DND-41 (cell line): ENCODE results near the gene RAB4A.

Experiments
- EZH2 ChIP-seq: IDR thresholded peaks from 3 replicates; pipeline ENCODE4 v1.6.1; 2012; ENCODE audit warnings: borderline replicate concordance, low read depth, mild to moderate bottlenecking, moderate library complexity, low read length, inconsistent platforms; ENCODE audit not compliant: severe bottlenecking
- TF ChIP-seq, protein P1 (sequence below): IDR thresholded peaks from 2 replicates; pipeline ENCODE4 v1.5.1; 2012; ENCODE audit warnings: borderline replicate concordance, low read length, moderate library complexity, mild to moderate bottlenecking; ENCODE audit not compliant: poor library complexity, severe bottlenecking; ENCODE audit errors: extremely low read depth

DNA sequence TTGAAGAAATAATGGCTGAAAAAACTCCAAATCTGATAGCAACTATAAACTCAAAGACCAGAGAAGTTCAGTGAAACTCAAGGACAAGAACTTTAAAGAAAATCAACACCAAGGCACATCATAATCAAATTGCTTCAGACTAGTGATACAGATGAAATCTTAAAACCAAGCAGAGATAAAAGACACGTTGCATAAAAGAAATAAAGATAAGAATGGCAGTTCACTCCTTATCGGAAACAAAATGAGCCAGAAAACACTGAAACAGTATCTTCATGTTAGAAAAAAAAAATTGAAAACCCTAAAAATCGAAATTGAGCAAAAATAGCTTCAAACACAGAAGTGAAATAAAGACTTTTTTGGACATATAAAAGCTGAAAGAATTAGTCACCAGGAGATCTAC is 4.6 kb upstream of the RAB4A start:
- TF ChIP-seq, protein P1, sequence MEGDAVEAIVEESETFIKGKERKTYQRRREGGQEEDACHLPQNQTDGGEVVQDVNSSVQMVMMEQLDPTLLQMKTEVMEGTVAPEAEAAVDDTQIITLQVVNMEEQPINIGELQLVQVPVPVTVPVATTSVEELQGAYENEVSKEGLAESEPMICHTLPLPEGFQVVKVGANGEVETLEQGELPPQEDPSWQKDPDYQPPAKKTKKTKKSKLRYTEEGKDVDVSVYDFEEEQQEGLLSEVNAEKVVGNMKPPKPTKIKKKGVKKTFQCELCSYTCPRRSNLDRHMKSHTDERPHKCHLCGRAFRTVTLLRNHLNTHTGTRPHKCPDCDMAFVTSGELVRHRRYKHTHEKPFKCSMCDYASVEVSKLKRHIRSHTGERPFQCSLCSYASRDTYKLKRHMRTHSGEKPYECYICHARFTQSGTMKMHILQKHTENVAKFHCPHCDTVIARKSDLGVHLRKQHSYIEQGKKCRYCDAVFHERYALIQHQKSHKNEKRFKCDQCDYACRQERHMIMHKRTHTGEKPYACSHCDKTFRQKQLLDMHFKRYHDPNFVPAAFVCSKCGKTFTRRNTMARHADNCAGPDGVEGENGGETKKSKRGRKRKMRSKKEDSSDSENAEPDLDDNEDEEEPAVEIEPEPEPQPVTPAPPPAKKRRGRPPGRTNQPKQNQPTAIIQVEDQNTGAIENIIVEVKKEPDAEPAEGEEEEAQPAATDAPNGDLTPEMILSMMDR = no peak
- TF ChIP-seq EZH2 = no peak
